ENCODE data around the gene ISX. TPM values are rescaled to one million over a fixed set of nuclear protein-coding genes. Genes with fewer than 3 reads are reported as not detected.

ISX gene
- polyA plus RNA-seq, 3 donors from 2014 or later, result not detected

GRCh38 chr22:35103761-35104160 lies 37.8 kb downstream of the ISX start:
- no peaks in the 10 kb centered on the region for H3K9me3 Mint-ChIP-seq
- H3K36me3 Mint-ChIP-seq, result no peaks in the 10 kb centered on the region
- no peak for DNase-seq
- H3K4me1 Mint-ChIP-seq, result no peaks in the 10 kb centered on the region
- no peak overlapping the region for H3K27ac Mint-ChIP-seq
- H3K27me3 Mint-ChIP-seq (ENCODE audit: low read depth in 3 of 3), result peaks cover 2 to 5% (median 4%) of the 10 kb centered on the region in 3 donors
- no peak overlapping the region for H3K4me3 Mint-ChIP-seq

- H3K36me3 Mint-ChIP-seq, result no peaks in the 10 kb centered on the region
- no peak overlapping the region for H3K27ac Mint-ChIP-seq
These were observed 38.5 kb downstream of the ISX start for GRCh38 chr22:35104491-35104890.

GRCh38 chr22:35109616-35110015 lies 43.7 kb downstream of the ISX start:
- H3K9me3 Mint-ChIP-seq, result no peaks in the 10 kb centered on the region
- H3K27me3 Mint-ChIP-seq (ENCODE audit: low read depth in 3 of 3), result peaks cover 6 to 7% (median 6%) of the 10 kb centered on the region in 3 donors
- H3K36me3 Mint-ChIP-seq, result no peaks in the 10 kb centered on the region
- no peaks in the 10 kb centered on the region for H3K4me1 Mint-ChIP-seq
- no peak for DNase-seq
- H3K27ac Mint-ChIP-seq, result no peak overlapping the region
- H3K4me3 Mint-ChIP-seq, result no peak overlapping the region

More at GRCh38 chr22:35104491-35104890, 38.5 kb downstream of the ISX start:
- H3K4me1 Mint-ChIP-seq, result no peaks in the 10 kb centered on the region
- H3K4me3 Mint-ChIP-seq, result no peak overlapping the region
- peaks cover 2 to 9% (median 5%) of the 10 kb centered on the region in 3 donors for H3K27me3 Mint-ChIP-seq (ENCODE audit: low read depth in 3 of 3)
- no peaks in the 10 kb centered on the region for H3K9me3 Mint-ChIP-seq
- no peak for DNase-seq

- H3K9me3 Mint-ChIP-seq, result no peaks in the 10 kb centered on the region
- DNase-seq, result no peak
- no peak overlapping the region for H3K4me3 Mint-ChIP-seq
- no peak overlapping the region for H3K27ac Mint-ChIP-seq
- peaks cover 4 to 11% (median 6%) of the 10 kb centered on the region in 3 donors for H3K27me3 Mint-ChIP-seq (ENCODE audit: low read depth in 3 of 3)
- H3K36me3 Mint-ChIP-seq, result no peaks in the 10 kb centered on the region
- H3K4me1 Mint-ChIP-seq, result no peaks in the 10 kb centered on the region
These were observed 45.3 kb downstream of the ISX start for GRCh38 chr22:35111244-35111643.

GRCh38 chr22:35113341-35113740 lies 47.4 kb downstream of the ISX start:
- Mint-ChIP-seq H3K27ac (no peak overlapping the region), H3K27me3 (ENCODE audit: low read depth in 3 of 3) (peaks cover 3 to 14% (median 5%) of the 10 kb centered on the region in 3 donors), H3K4me1 (no peaks in the 10 kb centered on the region), H3K4me3 (no peak overlapping the region), H3K9me3 (no peaks in the 10 kb centered on the region), H3K36me3 (no peaks in the 10 kb centered on the region)
- no peak for DNase-seq

- DNase-seq, result no peak
- H3K27me3 Mint-ChIP-seq (ENCODE audit: low read depth in 3 of 3), result peaks cover 3 to 9% (median 5%) of the 10 kb centered on the region in 3 donors
- H3K4me3 Mint-ChIP-seq, result no peak overlapping the region
- no peaks in the 10 kb centered on the region for H3K4me1 Mint-ChIP-seq
- H3K9me3 Mint-ChIP-seq, result no peaks in the 10 kb centered on the region
- H3K36me3 Mint-ChIP-seq, result no peaks in the 10 kb centered on the region
- H3K27ac Mint-ChIP-seq, result no peak overlapping the region
These were observed 48.4 kb downstream of the ISX start for GRCh38 chr22:35114131-35114980.

- no peak overlapping the region for H3K4me3 Mint-ChIP-seq
- H3K27ac Mint-ChIP-seq, result no peak overlapping the region
- no peaks in the 10 kb centered on the region for H3K36me3 Mint-ChIP-seq
- H3K27me3 Mint-ChIP-seq (ENCODE audit: low read depth in 3 of 3), result peaks cover 0 to 9% (median 3%) of the 10 kb centered on the region in 3 donors
- no peaks in the 10 kb centered on the region for H3K4me1 Mint-ChIP-seq
- no peaks in the 10 kb centered on the region for H3K9me3 Mint-ChIP-seq
- DNase-seq, result no peak
These were observed 49.6 kb downstream of the ISX start for GRCh38 chr22:35115515-35115914.

GRCh38 chr22:35116269-35116668 lies 50.3 kb downstream of the ISX start:
- peaks cover 0 to 9% (median 2%) of the 10 kb centered on the region in 3 donors for H3K27me3 Mint-ChIP-seq (ENCODE audit: low read depth in 3 of 3)
- no peaks in the 10 kb centered on the region for H3K9me3 Mint-ChIP-seq
- H3K4me1 Mint-ChIP-seq, result no peaks in the 10 kb centered on the region
- no peak overlapping the region for H3K27ac Mint-ChIP-seq
- no peak overlapping the region for H3K4me3 Mint-ChIP-seq
- H3K36me3 Mint-ChIP-seq, result no peaks in the 10 kb centered on the region
- no peak for DNase-seq

GRCh38 chr22:35116817-35117216 lies 50.9 kb downstream of the ISX start:
- no peaks in the 10 kb centered on the region for H3K36me3 Mint-ChIP-seq
- H3K4me1 Mint-ChIP-seq, result no peaks in the 10 kb centered on the region
- DNase-seq, result no peak
- H3K27ac Mint-ChIP-seq, result no peak overlapping the region
- H3K9me3 Mint-ChIP-seq, result no peaks in the 10 kb centered on the region
- no peak overlapping the region for H3K4me3 Mint-ChIP-seq
- peaks cover 0 to 9% (median 3%) of the 10 kb centered on the region in 3 donors for H3K27me3 Mint-ChIP-seq (ENCODE audit: low read depth in 3 of 3)

GRCh38 chr22:35119494-35119893 lies 53.5 kb downstream of the ISX start:
- H3K4me3 Mint-ChIP-seq, result no peak overlapping the region
- H3K36me3 Mint-ChIP-seq, result no peaks in the 10 kb centered on the region
- no peak for DNase-seq
- H3K27ac Mint-ChIP-seq, result no peak overlapping the region
- H3K27me3 Mint-ChIP-seq (ENCODE audit: low read depth in 3 of 3), result peaks cover 0 to 9% (median 9%) of the 10 kb centered on the region in 3 donors
- H3K9me3 Mint-ChIP-seq, result no peaks in the 10 kb centered on the region
- H3K4me1 Mint-ChIP-seq, result no peaks in the 10 kb centered on the region

GRCh38 chr22:35124691-35125219 lies 58.8 kb downstream of the ISX start:
- no peak overlapping the region for H3K4me3 Mint-ChIP-seq
- no peak overlapping the region for H3K27ac Mint-ChIP-seq
- peaks cover 0 to 12% (median 2%) of the 10 kb centered on the region in 3 donors for H3K27me3 Mint-ChIP-seq (ENCODE audit: low read depth in 3 of 3)
- peaks cover 0 to 2% (median 0%) of the 10 kb centered on the region in 6 donors for H3K9me3 Mint-ChIP-seq
- H3K4me1 Mint-ChIP-seq, result no peaks in the 10 kb centered on the region
- no peak for DNase-seq
- no peaks in the 10 kb centered on the region for H3K36me3 Mint-ChIP-seq

GRCh38 chr22:35126993-35127392 lies 61.0 kb downstream of the ISX start:
- DNase-seq, result no peak
- Mint-ChIP-seq H3K27me3 (ENCODE audit: low read depth in 3 of 3) (peaks cover 0 to 11% (median 5%) of the 10 kb centered on the region in 3 donors), H3K27ac (no peak overlapping the region), H3K36me3 (no peaks in the 10 kb centered on the region), H3K4me3 (no peak overlapping the region), H3K4me1 (no peaks in the 10 kb centered on the region), H3K9me3 (peaks cover 0 to 2% (median 0%) of the 10 kb centered on the region in 6 donors)

- Mint-ChIP-seq H3K4me1 (no peaks in the 10 kb centered on the region), H3K27me3 (ENCODE audit: low read depth in 3 of 3) (peaks cover 3 to 11% (median 10%) of the 10 kb centered on the region in 3 donors), H3K9me3 (peaks cover 0 to 2% (median 0%) of the 10 kb centered on the region in 6 donors), H3K36me3 (no peaks in the 10 kb centered on the region), H3K27ac (no peak overlapping the region), H3K4me3 (no peak overlapping the region)
- DNase-seq, result no peak
These were observed 62.7 kb downstream of the ISX start for GRCh38 chr22:35128637-35129036.

- H3K27me3 Mint-ChIP-seq (ENCODE audit: low read depth in 3 of 3), result peaks cover 0 to 10% (median 7%) of the 10 kb centered on the region in 3 donors
These were observed 65.6 kb downstream of the ISX start for GRCh38 chr22:35131525-35132000.

More at GRCh38 chr22:35131525-35132000, 65.6 kb downstream of the ISX start:
- Mint-ChIP-seq H3K36me3 (no peaks in the 10 kb centered on the region), H3K9me3 (no peaks in the 10 kb centered on the region), H3K27ac (no peak overlapping the region), H3K4me3 (no peak overlapping the region), H3K4me1 (no peaks in the 10 kb centered on the region)
- no peak for DNase-seq

All from immature natural killer cell (primary cell).